Large intestine (tissue), 3 donors: ENCODE results near the gene ALOX5AP. TPM values are rescaled to one million over a fixed set of nuclear protein-coding genes. Genes with fewer than 3 reads are reported as not detected.
"Not testable (repeated sequence)": the region's sequence is repeated elsewhere in the genome, so short reads cannot be mapped to it uniquely, and the experiment has no call there.

ENCODE experiments used
- DNase-seq, 2 donors: peaks; one replicate each; pipeline versions ENCODE4 v3.0.0 to v3.0.0-alpha.2; 2013
- H3K27ac ChIP-seq: one replicate; pipeline ENCODE4 v1.5.1; 2013; ENCODE audit warnings: low read length
- H3K27me3 ChIP-seq: 2 replicates; pipeline ENCODE4 v1.6.1; 2013; ENCODE audit warnings: low read length; ENCODE audit not compliant: control insufficient read depth, insufficient read depth
- H3K36me3 ChIP-seq: 2 replicates; pipeline ENCODE4 v1.6.1; 2013; ENCODE audit warnings: low read length; ENCODE audit not compliant: control insufficient read depth, insufficient read depth
- H3K4me1 ChIP-seq: one replicate; pipeline ENCODE4 v1.6.1; 2013; ENCODE audit warnings: low read length; ENCODE audit not compliant: control insufficient read depth, insufficient read depth
- H3K4me3 ChIP-seq: one replicate; pipeline ENCODE4 v1.5.1; 2013; ENCODE audit warnings: low read length
- H3K9me3 ChIP-seq: one replicate; pipeline ENCODE4 v1.6.1; 2013; ENCODE audit warnings: mild to moderate bottlenecking, low read depth, low read length, moderate library complexity; ENCODE audit not compliant: control insufficient read depth
- WGBS: methylation state at CpG from one replicate; pipeline ENCODE4 v1.1.5; 2013; ENCODE audit warnings: low lambda C conversion rate; ENCODE audit not compliant: insufficient coverage; 5-methylcytosine and 5-hydroxymethylcytosine counted together
- polyA plus RNA-seq: library from polyadenylated mRNA; unstranded; fragments of 120-200 nt; gene quantifications from one replicate; pipeline ENCODE4 v1.2.1, GENCODE V29; 2013

The ALOX5AP gene
- polyA plus RNA-seq, 1 donor = 7.0 TPM

GRCh38 chr13:30745906-30746686, 10.8 kb downstream of the ALOX5AP start:
- Histone ChIP-seq H3K4me3 (no peak overlapping the region), H3K9me3 (no peaks in the 10 kb centered on the region), H3K36me3 (no peaks in the 10 kb centered on the region), H3K27me3 (no peaks in the 10 kb centered on the region), H3K4me1 (peaks cover 36% of the 10 kb centered on the region), H3K27ac (peak overlapping the region; percentile 43)
- DNase-seq = peak; percentile 68 to 86
- WGBS = 0% methylated on average over 1 of the region's 9 CpGs

- Histone ChIP-seq H3K9me3 (no peaks in the 10 kb centered on the region), H3K27me3 (no peaks in the 10 kb centered on the region), H3K4me3 (no peak overlapping the region), H3K36me3 (no peaks in the 10 kb centered on the region), H3K4me1 (peaks cover 36% of the 10 kb centered on the region), H3K27ac (no peak overlapping the region)
- no peak for DNase-seq
- no CpG with 5 or more reads among the region's 2 CpGs for WGBS
Measured at GRCh38 chr13:30746791-30747190, 11.4 kb downstream of the ALOX5AP start.

DNA sequence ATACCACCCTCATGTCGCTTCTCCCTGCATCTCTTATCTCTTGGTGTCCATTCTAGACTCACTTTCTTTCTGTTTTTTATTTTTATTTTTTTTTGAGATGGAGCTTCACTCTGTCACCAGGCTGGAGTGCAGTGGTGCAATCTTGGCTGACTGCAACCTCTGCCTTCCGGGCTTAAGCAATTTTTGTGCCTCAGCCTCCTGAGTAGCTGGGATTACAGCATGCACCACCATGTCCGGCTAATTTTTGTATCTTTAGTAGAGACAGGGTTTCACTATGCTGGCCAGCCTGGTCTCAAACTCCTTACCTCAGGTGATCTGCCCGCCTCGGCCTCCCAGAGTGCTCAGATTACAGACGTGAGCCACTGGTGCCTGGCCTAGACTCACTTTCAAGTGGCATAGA, 12.5 kb downstream of the ALOX5AP start:
- 100% methylated on average over 1 of the region's 6 CpGs for WGBS
- not testable (repeated sequence) for H3K27me3 ChIP-seq, H3K27ac ChIP-seq, H3K9me3 ChIP-seq, H3K4me3 ChIP-seq, H3K36me3 ChIP-seq, DNase-seq
- H3K4me1 ChIP-seq = peaks cover 35% of the 10 kb centered on the region

DNA sequence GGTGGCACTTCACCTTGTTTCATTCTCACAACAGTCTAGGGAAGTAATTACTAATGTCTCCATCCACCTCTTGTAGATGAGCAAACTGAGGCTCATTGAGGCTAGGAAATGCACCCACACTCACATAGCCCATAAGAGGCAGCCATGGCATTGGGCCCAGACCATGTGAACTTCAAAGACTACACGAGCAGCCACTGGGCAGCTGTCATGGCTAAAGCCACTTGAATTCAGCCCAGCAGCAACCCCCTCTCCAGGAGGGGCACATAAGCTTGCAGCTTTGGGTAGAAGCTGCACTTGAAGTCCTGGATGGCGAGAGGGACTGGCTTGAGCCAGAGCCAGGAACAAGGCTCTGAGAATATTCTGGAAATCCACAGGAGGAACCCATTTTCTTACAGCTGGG, 13.4 kb downstream of the ALOX5AP start:
- Histone ChIP-seq H3K36me3 (no peaks in the 10 kb centered on the region), H3K27me3 (no peaks in the 10 kb centered on the region), H3K4me3 (no peak overlapping the region), H3K4me1 (peaks cover 29% of the 10 kb centered on the region), H3K9me3 (no peaks in the 10 kb centered on the region), H3K27ac (no peak overlapping the region)
- no peak for DNase-seq
- WGBS = no CpG with 5 or more reads among the region's 2 CpGs

DNA sequence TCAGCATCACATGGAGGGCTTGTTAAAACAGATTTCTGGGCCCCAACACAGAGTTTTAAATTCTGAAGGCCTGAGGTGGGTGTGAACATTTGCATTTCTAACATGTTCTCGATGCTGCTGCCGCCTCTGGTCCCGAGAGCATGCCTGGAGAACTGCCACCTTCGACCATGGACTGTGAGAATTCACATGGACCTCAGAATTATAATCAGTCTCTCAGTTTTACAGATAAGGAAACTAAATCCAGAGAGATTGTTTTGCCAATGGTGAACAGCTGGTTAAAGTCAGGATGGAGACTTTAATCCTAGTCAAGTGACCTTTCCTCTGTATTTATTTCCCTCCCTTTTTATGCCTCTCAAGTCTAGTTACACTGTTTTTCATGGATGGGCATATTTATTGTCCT, 14.7 kb downstream of the ALOX5AP start:
- Histone ChIP-seq H3K9me3 (no peaks in the 10 kb centered on the region), H3K4me1 (peaks cover 19% of the 10 kb centered on the region), H3K4me3 (no peak overlapping the region), H3K27me3 (no peaks in the 10 kb centered on the region), H3K27ac (no peak overlapping the region), H3K36me3 (no peaks in the 10 kb centered on the region)
- no CpG with 5 or more reads among the region's 4 CpGs for WGBS
- no peak for DNase-seq

DNA sequence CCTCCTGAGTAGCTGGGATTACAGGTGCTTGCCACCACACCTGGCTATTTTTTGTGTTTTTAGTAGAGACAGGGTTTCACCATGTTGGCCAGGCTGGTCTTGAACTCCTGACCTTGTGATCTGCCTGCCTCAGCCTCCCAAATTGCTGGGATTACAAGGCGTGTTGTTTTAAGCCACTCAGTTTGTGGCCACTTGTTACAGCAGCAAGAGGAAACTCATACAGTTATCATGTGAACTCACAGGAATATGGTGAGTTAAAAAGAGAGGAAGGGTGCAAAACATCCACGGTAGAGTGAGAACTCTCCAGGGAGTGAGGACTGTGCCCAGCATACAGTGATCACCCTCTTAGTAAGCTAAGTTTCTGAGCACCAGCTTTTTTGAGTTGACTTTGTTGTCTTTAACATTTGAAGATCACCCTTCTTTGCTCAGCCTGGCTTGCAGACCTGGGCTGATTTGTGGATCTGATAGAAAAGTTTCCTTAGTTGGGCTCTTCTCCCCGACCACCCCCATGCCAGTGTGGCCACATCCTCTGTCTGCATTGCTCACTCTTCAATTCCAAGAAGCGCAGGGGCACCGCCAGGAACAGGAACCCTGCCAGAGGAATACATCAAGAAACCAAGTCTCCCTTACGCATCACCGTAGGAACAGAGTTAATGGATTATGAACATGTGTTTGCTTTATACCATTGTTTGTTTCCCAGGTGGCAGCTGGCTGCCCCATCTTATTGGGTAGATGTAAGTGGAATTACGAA, 16.0 kb downstream of the ALOX5AP start:
- 92% methylated on average over 2 of the region's 8 CpGs for WGBS
- no peaks in the 10 kb centered on the region for H3K36me3 ChIP-seq
- no peak overlapping the region for H3K27ac ChIP-seq
- no peaks in the 10 kb centered on the region for H3K27me3 ChIP-seq
- peaks cover 6% of the 10 kb centered on the region for H3K4me1 ChIP-seq
- no peak overlapping the region for H3K4me3 ChIP-seq
- H3K9me3 ChIP-seq = no peaks in the 10 kb centered on the region
- DNase-seq = no peak

DNA sequence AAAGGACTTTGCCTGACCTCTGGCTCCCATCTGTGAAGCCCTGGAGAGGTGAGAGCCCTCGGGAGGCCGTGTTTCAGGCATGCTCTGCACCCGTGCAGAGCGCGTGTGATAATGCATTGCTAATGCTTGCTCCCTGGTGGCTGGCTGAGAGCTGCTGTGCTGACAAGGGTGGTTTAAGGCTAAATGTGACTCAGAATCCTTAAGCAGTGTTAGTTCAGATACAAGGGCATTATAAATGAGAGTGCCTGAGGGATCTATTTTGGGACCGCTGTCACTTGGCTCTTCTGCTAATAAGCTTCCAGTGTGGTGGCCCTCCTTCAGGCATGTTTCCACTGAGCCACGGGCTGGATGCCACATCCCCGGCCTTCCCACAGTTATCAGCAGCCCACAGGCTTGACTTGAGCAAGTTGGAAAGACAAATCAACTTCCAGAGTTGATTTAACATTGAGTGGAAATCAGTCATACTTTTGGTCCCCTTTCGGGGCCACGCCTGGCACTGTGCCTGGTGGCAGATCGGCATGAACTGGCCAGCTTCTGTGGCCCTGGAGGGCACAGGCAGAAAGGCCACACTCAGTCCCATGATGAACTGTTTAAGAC, 17.0 kb downstream of the ALOX5AP start:
- no peaks in the 10 kb centered on the region for H3K27me3 ChIP-seq
- peak; percentile 51 to 73 for DNase-seq
- no peaks in the 10 kb centered on the region for H3K4me1 ChIP-seq
- H3K9me3 ChIP-seq = no peaks in the 10 kb centered on the region
- H3K4me3 ChIP-seq = no peak overlapping the region
- no peak overlapping the region for H3K27ac ChIP-seq
- no peaks in the 10 kb centered on the region for H3K36me3 ChIP-seq
- WGBS = no CpG with 5 or more reads among the region's 11 CpGs

DNA sequence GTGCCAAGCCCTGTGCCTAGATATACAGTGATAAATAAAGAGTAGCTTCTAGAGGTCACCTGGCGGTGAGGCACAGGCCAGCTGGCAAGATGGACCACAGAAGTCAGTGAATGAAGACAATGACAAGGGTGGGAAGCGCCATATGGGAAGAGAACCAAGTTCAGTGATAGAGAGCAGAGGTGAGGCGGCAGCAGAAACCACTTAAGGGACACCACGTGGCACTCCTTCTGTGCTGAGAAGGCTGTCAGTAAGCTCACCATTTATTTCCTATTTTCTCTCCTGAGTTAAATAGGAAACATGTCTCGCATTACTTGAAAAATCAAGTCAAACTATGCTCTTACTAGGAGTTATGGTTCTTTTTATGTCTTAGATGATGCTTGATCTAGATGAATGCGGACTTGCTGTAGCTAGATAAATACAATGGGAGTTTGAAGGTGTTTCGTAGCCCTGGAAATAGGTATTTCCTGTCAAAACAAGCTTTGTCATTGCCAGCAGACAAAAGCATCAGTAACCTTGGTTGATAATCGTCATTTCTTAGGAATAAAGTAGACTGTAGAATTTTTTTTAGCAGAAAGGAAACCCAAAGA, 17.8 kb downstream of the ALOX5AP start:
- no peak for DNase-seq
- Histone ChIP-seq H3K27me3 (no peaks in the 10 kb centered on the region), H3K9me3 (no peaks in the 10 kb centered on the region), H3K27ac (no peak overlapping the region), H3K4me1 (no peaks in the 10 kb centered on the region), H3K4me3 (no peak overlapping the region), H3K36me3 (no peaks in the 10 kb centered on the region)
- 100% methylated on average over 2 of the region's 8 CpGs for WGBS

DNA sequence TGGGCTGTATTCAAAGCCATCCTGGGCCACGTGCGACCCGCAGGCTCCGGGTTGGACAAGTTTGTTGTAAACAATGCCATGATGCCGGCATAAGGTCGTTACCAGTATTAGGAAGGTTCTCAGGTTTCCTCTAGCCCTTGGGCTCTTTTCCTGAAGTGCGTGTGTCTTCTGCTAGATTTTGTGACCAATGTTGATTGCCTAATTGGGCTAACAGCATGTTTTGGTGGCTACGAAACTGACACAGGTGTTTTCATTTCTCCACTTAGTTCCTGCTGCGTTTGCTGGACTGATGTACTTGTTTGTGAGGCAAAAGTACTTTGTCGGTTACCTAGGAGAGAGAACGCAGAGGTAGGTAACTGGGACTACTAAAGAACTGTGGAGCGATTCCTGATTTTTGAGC, 20.3 kb downstream of the ALOX5AP start:
- no peak for DNase-seq
- no peaks in the 10 kb centered on the region for H3K4me1 ChIP-seq
- H3K4me3 ChIP-seq = no peak overlapping the region
- H3K36me3 ChIP-seq = no peaks in the 10 kb centered on the region
- no peaks in the 10 kb centered on the region for H3K9me3 ChIP-seq
- 82% methylated on average over 4 of the region's 12 CpGs for WGBS
- no peak overlapping the region for H3K27ac ChIP-seq
- H3K27me3 ChIP-seq = no peaks in the 10 kb centered on the region

GRCh38 chr13:30757026-30757742, 21.8 kb downstream of the ALOX5AP start:
- no peaks in the 10 kb centered on the region for H3K27me3 ChIP-seq
- H3K4me1 ChIP-seq = no peaks in the 10 kb centered on the region
- DNase-seq = peak in 1 of 2 donors; percentile 16
- H3K27ac ChIP-seq = no peak overlapping the region
- H3K36me3 ChIP-seq = no peaks in the 10 kb centered on the region
- H3K4me3 ChIP-seq = no peak overlapping the region
- 40% methylated on average over 1 of the region's 9 CpGs for WGBS
- no peaks in the 10 kb centered on the region for H3K9me3 ChIP-seq
